SK-N-SH (cell line): ENCODE results near the gene KMT2A.

Experiments used
- CHD2 ChIP-seq: fragments of 150-350 bp; IDR thresholded peaks from 2 replicates; pipeline ENCODE4 v1.6.1; 2018; ENCODE audit warnings: low read length; ENCODE audit not compliant: partially characterized antibody
- EP300 ChIP-seq, 2 experiments: IDR thresholded peaks; 2 replicates each; pipeline versions ENCODE4 v1.4.0 to v1.6.1; 2012; ENCODE audit warnings: borderline replicate concordance in 1 of 2, low read depth in 1 of 2, low read length in 1 of 2
- EZH2phosphoT487 ChIP-seq: fragments of 200-600 bp; sonication (generic); IDR thresholded peaks from 2 replicates; pipeline ENCODE4 v1.6.1; 2017; ENCODE audit warnings: low read depth, mixed run types, mild to moderate bottlenecking, antibody characterized with exemption, moderate library complexity, borderline replicate concordance
- FOXM1 ChIP-seq: IDR thresholded peaks from 2 replicates; pipeline ENCODE4 v1.4.0; 2012; ENCODE audit warnings: low read depth, mild to moderate bottlenecking
- MXI1 ChIP-seq: IDR thresholded peaks from 2 replicates; pipeline ENCODE4 v1.6.1; 2012; ENCODE audit warnings: mild to moderate bottlenecking, low read depth, low read length, improper control_type of control experiment
- POLR2AphosphoS5 ChIP-seq: IDR thresholded peaks from 2 replicates; pipeline ENCODE4 v1.6.1; 2012; ENCODE audit warnings: low read depth, low read length
- RCOR1 ChIP-seq: fragments of 150-350 bp; IDR thresholded peaks from 2 replicates; pipeline ENCODE4 v1.6.1; 2017; ENCODE audit warnings: antibody characterized with exemption, low read length
- RFX5 ChIP-seq: IDR thresholded peaks from 2 replicates; pipeline ENCODE4 v1.6.1; 2012; ENCODE audit warnings: mild to moderate bottlenecking, improper control_type of control experiment, low read length
- RXRA ChIP-seq: IDR thresholded peaks from 2 replicates; pipeline ENCODE4 v1.4.0; 2012; ENCODE audit warnings: low read depth, mild to moderate bottlenecking, borderline replicate concordance
- TAF1 ChIP-seq: IDR thresholded peaks from 2 replicates; pipeline ENCODE4 v1.6.1; 2012; ENCODE audit warnings: low read depth, mild to moderate bottlenecking, low read length, moderate library complexity, borderline replicate concordance
- TEAD4 ChIP-seq: IDR thresholded peaks from 2 replicates; pipeline ENCODE4 v1.4.0; 2012; ENCODE audit warnings: mild to moderate bottlenecking, borderline replicate concordance; ENCODE audit not compliant: insufficient read depth
- YY1 ChIP-seq: IDR thresholded peaks from 2 replicates; pipeline ENCODE4 v1.4.0; 2012; ENCODE audit warnings: low read depth, mild to moderate bottlenecking
- TF ChIP-seq, protein P1 (sequence below): fragments of 200-600 bp; sonication (generic); IDR thresholded peaks from 2 replicates; pipeline ENCODE4 v1.6.1; 2017; ENCODE audit warnings: antibody characterized with exemption, mild to moderate bottlenecking, moderate library complexity

- TF ChIP-seq, protein P1, sequence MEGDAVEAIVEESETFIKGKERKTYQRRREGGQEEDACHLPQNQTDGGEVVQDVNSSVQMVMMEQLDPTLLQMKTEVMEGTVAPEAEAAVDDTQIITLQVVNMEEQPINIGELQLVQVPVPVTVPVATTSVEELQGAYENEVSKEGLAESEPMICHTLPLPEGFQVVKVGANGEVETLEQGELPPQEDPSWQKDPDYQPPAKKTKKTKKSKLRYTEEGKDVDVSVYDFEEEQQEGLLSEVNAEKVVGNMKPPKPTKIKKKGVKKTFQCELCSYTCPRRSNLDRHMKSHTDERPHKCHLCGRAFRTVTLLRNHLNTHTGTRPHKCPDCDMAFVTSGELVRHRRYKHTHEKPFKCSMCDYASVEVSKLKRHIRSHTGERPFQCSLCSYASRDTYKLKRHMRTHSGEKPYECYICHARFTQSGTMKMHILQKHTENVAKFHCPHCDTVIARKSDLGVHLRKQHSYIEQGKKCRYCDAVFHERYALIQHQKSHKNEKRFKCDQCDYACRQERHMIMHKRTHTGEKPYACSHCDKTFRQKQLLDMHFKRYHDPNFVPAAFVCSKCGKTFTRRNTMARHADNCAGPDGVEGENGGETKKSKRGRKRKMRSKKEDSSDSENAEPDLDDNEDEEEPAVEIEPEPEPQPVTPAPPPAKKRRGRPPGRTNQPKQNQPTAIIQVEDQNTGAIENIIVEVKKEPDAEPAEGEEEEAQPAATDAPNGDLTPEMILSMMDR, result no peak
- no peak for TF ChIP-seq RFX5
- no peak for TF ChIP-seq TAF1
- TF ChIP-seq RCOR1, result no peak
- no peak for TF ChIP-seq YY1
- no peak for TF ChIP-seq FOXM1
- no peak for TF ChIP-seq POLR2AphosphoS5
- no peak for TF ChIP-seq MXI1
- TF ChIP-seq EP300 (IDR thresholded peaks at IDR 0.05; ENCODE audit: borderline replicate concordance in 1 of 2, low read depth in 1 of 2, low read length in 1 of 2), result no peak
- no peak for TF ChIP-seq RXRA
- TF ChIP-seq TEAD4, result no peak
- TF ChIP-seq CHD2, result no peak
- TF ChIP-seq EZH2phosphoT487, result no peak
Observed at GRCh38 chr11:118533769-118534729, 97.8 kb downstream of the KMT2A start.
